Transverse colon (tissue), 4 donors: ENCODE results near the gene XBP1. TPM values are rescaled to one million over a fixed set of nuclear protein-coding genes. Genes with fewer than 3 reads are reported as not detected.
A peak's percentile ranks its signal among the peaks of the same experiment; 100 is the strongest.

Experiments used
- DNase-seq: peaks from one replicate; pipeline ENCODE4 v3.0.0-alpha.2; 2019
- H3K27ac ChIP-seq, 4 donors: fragments of 200-600 bp; sonication (generic); 2 replicates each; pipeline ENCODE4 v1.5.1; 2016 to 2018; ENCODE audit warnings: inconsistent platforms in 4 of 4
- H3K27me3 ChIP-seq: fragments of 200-600 bp; sonication (generic); 2 replicates; pipeline ENCODE4 v1.5.1; 2017; ENCODE audit warnings: inconsistent platforms
- H3K36me3 ChIP-seq, 4 donors: fragments of 200-600 bp; sonication (generic); 2 replicates each; pipeline ENCODE4 v1.5.1; 2017 to 2019; ENCODE audit warnings: inconsistent platforms in 4 of 4
- H3K4me1 ChIP-seq, 4 donors: fragments of 200-600 bp; sonication (generic); 2 replicates each; pipeline ENCODE4 v1.5.1; 2017 to 2020; ENCODE audit warnings: inconsistent platforms in 4 of 4
- H3K4me3 ChIP-seq, 4 donors: fragments of 200-600 bp; sonication (generic); 1 replicate in 1 of 4; 2 replicates in 3 of 4; pipeline versions ENCODE4 v1.5.1 to v1.6.1; 2017 to 2019; ENCODE audit warnings: inconsistent platforms in 4 of 4
- H3K9me3 ChIP-seq, 2 donors: fragments of 200-600 bp; sonication (generic); 2 replicates each; pipeline ENCODE4 v1.5.1; 2017 to 2019; ENCODE audit warnings: inconsistent platforms in 2 of 2
- EP300 ChIP-seq: sonication (generic); formaldehyde crosslinking; IDR thresholded peaks from one replicate; pipeline ENCODE4 v1.6.1; 2017; ENCODE audit warnings: antibody characterized with exemption, low read depth
- POLR2A ChIP-seq: fragments of 450-650 bp; IDR thresholded peaks from one replicate; pipeline ENCODE4 v1.6.1; 2016; ENCODE audit warnings: antibody characterized with exemption, mild to moderate bottlenecking, moderate library complexity
- POLR2AphosphoS5 ChIP-seq, 3 donors: sonication (generic); formaldehyde crosslinking; IDR thresholded peaks; one replicate each; pipeline ENCODE4 v1.6.1; 2016; ENCODE audit warnings: antibody characterized with exemption in 3 of 3
- WGBS, 2 donors: methylation state at CpG; one replicate each; pipeline ENCODE4 v1.1.5; 2018; ENCODE audit warnings: low coverage in 1 of 2; 5-methylcytosine and 5-hydroxymethylcytosine counted together
- in situ Hi-C, 4 donors: fragments of 200-750 bp; cut with MboI; loops; one replicate each; pipeline versions ENCODE4 v1.15.0 to v1.15.1; 2017; ENCODE audit warnings: low sequenced_read_pairs in 3 of 4, low pct_ligation_motif_present in 1 of 4, low pct_unique_long_range_greater_than_20kb in 1 of 4
- intact Hi-C: fragments of 100-400 bp; cut with DNase I; formaldehyde crosslinking; loops from one replicate; pipeline ENCODE4 v1.15.1; 2023; ENCODE audit warnings: low total_unique reads
- total RNA-seq, 4 donors: library from RNA; depleted of rRNA; stranded (reverse); fragments of >200 nt; gene quantifications; one replicate each; pipeline ENCODE4 v1.1.0, GENCODE V29; 2016
- TF ChIP-seq, protein P1 (sequence below), 5 experiments: fragments of 200-600 bp in 3 of 5; fragments of 450-650 bp in 2 of 5; sonication (generic) in 3 of 5; IDR thresholded peaks; 1 replicate in 2 of 5; 2 replicates in 3 of 5; pipeline ENCODE4 v1.5.1; 2016 to 2017; ENCODE audit warnings: antibody characterized with exemption in 5 of 5, inconsistent platforms in 3 of 5, mild to moderate bottlenecking in 2 of 5, moderate library complexity in 1 of 5

Gene XBP1
- total RNA-seq, 4 donors from 2014 or later: 68.1 to 263 (median 190) TPM

DNA sequence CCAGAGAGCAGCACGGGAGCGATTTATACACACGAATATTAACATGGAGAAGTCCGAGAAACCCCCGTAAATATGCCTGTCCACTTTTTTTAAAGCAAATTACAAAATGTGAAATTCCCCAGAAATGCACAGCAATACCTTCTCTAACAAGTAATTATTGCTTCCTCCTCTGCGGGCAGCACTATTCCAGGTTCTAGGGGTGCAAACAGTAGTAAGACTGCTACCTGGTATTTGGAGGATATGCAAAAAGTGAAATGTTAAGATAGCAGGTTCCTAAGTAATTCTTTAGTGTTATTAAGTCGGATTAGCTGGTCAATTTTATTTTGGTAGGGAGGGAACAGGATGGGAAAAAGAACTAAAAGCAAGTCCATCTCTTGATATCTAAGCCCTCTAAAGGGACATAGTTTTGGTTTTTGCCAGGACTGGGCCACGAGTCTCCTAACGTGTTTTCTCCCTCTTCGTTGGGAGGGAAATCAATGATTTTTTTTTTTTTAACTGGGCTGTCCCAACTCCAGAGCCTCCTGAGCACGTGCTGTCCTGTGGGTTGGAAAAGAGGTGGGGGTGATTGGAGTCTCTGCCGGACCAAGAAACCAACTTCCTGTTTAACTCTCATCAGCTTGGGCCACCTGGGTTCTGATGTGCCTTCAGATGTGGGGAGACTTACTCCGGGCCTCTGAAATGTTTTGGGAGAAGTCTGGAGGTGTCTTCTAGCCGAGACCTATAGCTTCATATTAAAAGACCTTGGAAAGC, 1.7 kb upstream of the XBP1 start:
- Histone ChIP-seq H3K27me3 (no peaks in the 10 kb centered on the region), H3K4me1 (peaks cover 12 to 44% (median 37%) of the 10 kb centered on the region in 4 donors), H3K9me3 (no peaks in the 10 kb centered on the region), H3K27ac (peak overlapping the region; percentile 98 to 100 (median 100)), H3K4me3 (peak overlapping the region in 3 of 4 donors; percentile 71 to 99 (median 91)), H3K36me3 (peaks cover 0 to 4% (median under 1%) of the 10 kb centered on the region in 4 donors)
- in situ Hi-C loops (no loop called here), intact Hi-C loops (no loop called here)
- TF ChIP-seq POLR2AphosphoS5 (IDR thresholded peaks at IDR 0.05) (peak in 1 of 3 donors; percentile 26), POLR2A (peak; percentile 14), EP300 (no peak)
- WGBS, 2 donors: 28 to 36% methylated on average over 7 to 14 of the region's 14 CpGs
- DNase-seq: peak; percentile 38

DNA sequence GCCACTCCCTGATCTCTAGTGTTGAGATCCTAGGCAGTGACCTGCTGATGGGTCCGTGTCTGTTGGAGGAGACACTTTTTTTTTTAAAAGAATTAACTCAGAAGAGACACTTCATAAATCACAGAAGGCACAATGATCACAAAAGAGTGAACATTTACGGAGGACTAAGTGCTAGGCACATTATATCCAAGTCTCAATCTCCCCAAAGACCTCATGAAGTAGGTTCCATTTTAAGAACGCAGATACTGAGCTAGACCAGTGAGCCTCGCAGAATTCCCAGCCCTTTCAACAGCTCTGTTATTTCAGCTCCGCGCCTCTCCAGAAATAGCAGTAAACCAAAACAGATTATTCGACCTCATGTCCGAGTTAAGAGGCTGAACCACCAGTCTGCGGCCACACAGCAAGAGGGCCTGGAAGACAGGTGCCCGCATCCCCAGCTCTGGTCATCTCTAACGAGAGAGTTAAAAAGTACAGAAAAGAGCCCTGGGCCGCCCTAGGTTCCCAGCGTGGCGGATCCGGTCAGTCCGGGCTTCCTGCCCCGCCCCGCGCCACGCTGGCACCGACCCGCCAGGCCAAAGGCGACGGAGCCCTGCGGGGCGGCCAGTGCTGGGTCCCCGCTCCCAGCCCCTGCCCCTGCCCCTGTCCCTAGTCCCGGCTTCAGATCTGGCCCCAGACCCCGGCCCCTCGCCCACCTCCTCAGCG, 612 bp downstream of the XBP1 start:
- Histone ChIP-seq H3K36me3 (peaks cover 0 to 23% (median 10%) of the 10 kb centered on the region in 4 donors), H3K27ac (peak overlapping the region; percentile 98 to 100 (median 100)), H3K9me3 (no peaks in the 10 kb centered on the region), H3K4me3 (peak overlapping the region; percentile 70 to 99 (median 81)), H3K27me3 (no peaks in the 10 kb centered on the region), H3K4me1 (peaks cover 12 to 64% (median 44%) of the 10 kb centered on the region in 4 donors)
- intact Hi-C loops: no loop called here
- peak; percentile 73 for DNase-seq
- TF ChIP-seq POLR2A (no peak), POLR2AphosphoS5 (IDR thresholded peaks at IDR 0.05) (peak in 1 of 3 donors; percentile 2)
- TF ChIP-seq, protein P1, sequence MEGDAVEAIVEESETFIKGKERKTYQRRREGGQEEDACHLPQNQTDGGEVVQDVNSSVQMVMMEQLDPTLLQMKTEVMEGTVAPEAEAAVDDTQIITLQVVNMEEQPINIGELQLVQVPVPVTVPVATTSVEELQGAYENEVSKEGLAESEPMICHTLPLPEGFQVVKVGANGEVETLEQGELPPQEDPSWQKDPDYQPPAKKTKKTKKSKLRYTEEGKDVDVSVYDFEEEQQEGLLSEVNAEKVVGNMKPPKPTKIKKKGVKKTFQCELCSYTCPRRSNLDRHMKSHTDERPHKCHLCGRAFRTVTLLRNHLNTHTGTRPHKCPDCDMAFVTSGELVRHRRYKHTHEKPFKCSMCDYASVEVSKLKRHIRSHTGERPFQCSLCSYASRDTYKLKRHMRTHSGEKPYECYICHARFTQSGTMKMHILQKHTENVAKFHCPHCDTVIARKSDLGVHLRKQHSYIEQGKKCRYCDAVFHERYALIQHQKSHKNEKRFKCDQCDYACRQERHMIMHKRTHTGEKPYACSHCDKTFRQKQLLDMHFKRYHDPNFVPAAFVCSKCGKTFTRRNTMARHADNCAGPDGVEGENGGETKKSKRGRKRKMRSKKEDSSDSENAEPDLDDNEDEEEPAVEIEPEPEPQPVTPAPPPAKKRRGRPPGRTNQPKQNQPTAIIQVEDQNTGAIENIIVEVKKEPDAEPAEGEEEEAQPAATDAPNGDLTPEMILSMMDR (IDR thresholded peaks at IDR 0.05): no peak
- 0% methylated on average over 2 to 19 of the region's 31 CpGs for WGBS, 2 donors
- in situ Hi-C loops: no loop called here

DNA sequence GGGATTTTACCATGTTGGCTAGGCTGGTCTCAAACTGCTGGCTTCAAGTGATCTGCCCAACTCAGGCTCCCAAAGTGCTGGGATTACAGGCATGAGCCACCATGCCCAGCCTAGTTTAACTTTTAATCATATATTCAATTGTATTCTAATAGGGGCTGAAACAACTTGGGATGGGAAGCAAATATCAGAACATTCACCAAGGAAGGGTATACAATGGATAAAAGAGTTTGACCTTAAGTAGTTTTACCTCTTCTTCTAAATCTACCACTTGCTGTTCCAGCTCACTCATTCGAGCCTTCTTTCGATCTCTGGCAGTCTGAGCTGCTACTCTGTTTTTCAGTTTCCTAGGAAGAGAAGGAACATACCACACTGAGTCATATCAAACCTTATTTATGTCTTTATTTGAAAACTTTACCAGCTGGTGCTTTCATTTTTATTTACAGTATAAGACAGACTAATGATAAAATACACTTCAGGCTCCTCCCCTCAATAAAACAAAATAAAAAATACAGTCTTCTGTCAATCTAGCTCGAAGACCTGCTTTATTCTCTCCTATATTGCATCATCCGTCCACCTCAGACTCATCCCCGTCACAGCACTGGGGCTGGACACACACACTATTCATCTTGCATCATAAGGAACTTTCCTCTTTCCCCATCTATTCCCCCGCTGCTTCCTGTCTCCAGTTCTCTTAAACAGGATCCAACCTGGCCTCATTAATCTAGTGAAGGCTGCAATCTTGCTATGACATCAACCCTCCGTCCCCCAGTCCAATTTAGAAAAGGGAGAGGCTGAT, 1.4 kb downstream of the XBP1 start:
- no peaks in the 10 kb centered on the region for H3K27me3 ChIP-seq
- H3K4me1 ChIP-seq: peaks cover 12 to 72% (median 46%) of the 10 kb centered on the region in 4 donors
- intact Hi-C loops: no loop called here
- peak overlapping the region; percentile 98 to 100 (median 100) for H3K27ac ChIP-seq
- in situ Hi-C loops: no loop called here
- peaks cover 0 to 30% (median 13%) of the 10 kb centered on the region in 4 donors for H3K36me3 ChIP-seq
- 0 to 1% methylated on average over 7 of the region's 7 CpGs for WGBS, 2 donors
- peak; percentile 69 for DNase-seq
- H3K9me3 ChIP-seq: no peaks in the 10 kb centered on the region
- peak overlapping the region; percentile 70 to 99 (median 81) for H3K4me3 ChIP-seq
- peak; percentile 76 for TF ChIP-seq POLR2A
- TF ChIP-seq, protein P1 (IDR thresholded peaks at IDR 0.05): no peak
- no peak for TF ChIP-seq EP300
- TF ChIP-seq POLR2AphosphoS5 (IDR thresholded peaks at IDR 0.05): peak; percentile 77 to 93 (median 78)

DNA sequence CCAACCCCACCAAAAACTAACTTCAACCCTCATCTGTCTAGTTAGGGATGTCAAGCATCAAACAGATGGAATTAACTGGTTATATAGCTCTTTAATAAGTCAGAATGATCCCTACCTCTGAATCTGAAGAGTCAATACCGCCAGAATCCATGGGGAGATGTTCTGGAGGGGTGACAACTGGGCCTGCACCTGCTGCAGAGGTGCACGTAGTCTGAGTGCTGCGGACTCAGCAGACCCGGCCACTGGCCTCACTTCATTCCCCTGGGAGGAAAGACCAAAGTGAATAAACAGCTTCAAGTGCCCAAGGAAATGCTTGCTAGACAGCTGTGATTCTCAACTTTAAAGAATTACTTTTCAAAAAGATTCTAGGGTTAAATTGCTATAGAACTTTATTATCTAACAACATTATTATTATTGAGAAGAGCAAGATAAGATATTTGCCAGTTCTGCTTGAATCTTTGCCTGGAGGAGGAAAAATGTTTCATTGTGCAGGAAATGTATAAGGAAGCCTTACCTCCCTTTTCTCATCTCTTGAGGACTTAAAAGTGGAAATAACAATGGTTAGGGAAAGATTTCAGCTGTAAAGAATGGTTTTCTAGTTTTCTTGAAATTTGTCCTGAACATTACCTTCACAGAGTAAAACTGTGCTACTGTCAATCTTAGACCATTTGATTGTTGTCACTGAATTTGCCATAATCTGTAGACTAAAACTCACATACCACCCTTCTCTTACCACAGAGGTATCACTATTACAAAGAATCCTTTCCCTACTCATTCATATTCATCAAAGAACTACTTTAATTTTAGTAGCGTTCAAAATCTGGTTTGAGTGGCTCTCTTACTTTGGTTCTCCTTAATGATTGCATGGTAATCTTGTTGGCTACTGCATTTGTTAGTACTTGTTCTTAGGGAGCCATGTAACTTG, 4.2 kb downstream of the XBP1 start:
- H3K9me3 ChIP-seq: no peaks in the 10 kb centered on the region
- intact Hi-C loops: no loop called here
- in situ Hi-C loops: no loop called here
- no peak for TF ChIP-seq POLR2AphosphoS5 (IDR thresholded peaks at IDR 0.05)
- TF ChIP-seq, protein P1 (IDR thresholded peaks at IDR 0.05): no peak
- no peak for TF ChIP-seq EP300
- no peak for TF ChIP-seq POLR2A
- peaks cover 0 to 31% (median 14%) of the 10 kb centered on the region in 4 donors for H3K36me3 ChIP-seq
- no peaks in the 10 kb centered on the region for H3K27me3 ChIP-seq
- H3K4me3 ChIP-seq: no peak overlapping the region
- 81 to 83% methylated on average over 1 to 5 of the region's 5 CpGs for WGBS, 2 donors
- H3K4me1 ChIP-seq: peaks cover 2 to 69% (median 30%) of the 10 kb centered on the region in 4 donors
- DNase-seq: no peak
- peak overlapping the region in 2 of 4 donors; percentile 27 to 99 for H3K27ac ChIP-seq
